Muscle of arm (tissue), 12 donors: ENCODE data around the gene KCP. TPM values are rescaled to one million over a fixed set of nuclear protein-coding genes. Genes with fewer than 3 reads are reported as not detected.
A peak's percentile ranks its signal among the peaks of the same experiment; 100 is the strongest.

Source experiments
- DNase-seq: peaks from one replicate; pipeline ENCODE4 v3.0.0-alpha.2; 2013
- polyA plus RNA-seq, 12 donors: library from polyadenylated mRNA; unstranded; fragments of 120-200 nt; gene quantifications; one replicate each; pipeline ENCODE4 v1.2.1, GENCODE V29; 2013; ENCODE audit not compliant: insufficient read length in 12 of 12

The KCP gene
- polyA plus RNA-seq, 12 donors, result 0.49 to 7.4 (median 1.4) TPM; not detected in 1

- no peak for DNase-seq
Observed at GRCh38 chr7:128841171-128841690, 69.3 kb downstream of the KCP start.

- no peak for DNase-seq
Observed at GRCh38 chr7:128840326-128841170, 70.0 kb downstream of the KCP start.

- DNase-seq, result no peak
Observed at GRCh38 chr7:128839751-128840177, 70.7 kb downstream of the KCP start.

GRCh38 chr7:128838981-128839731, 71.4 kb downstream of the KCP start:
- no peak for DNase-seq

GRCh38 chr7:128838109-128838779, 72.3 kb downstream of the KCP start:
- DNase-seq, result no peak

GRCh38 chr7:128837521-128837921, 73.0 kb downstream of the KCP start:
- no peak for DNase-seq

GRCh38 chr7:128836729-128837348, 73.7 kb downstream of the KCP start:
- no peak for DNase-seq

- DNase-seq, result peak; percentile 45
Observed at GRCh38 chr7:128835790-128836641, 74.5 kb downstream of the KCP start.

- DNase-seq, result no peak
Observed at GRCh38 chr7:128835231-128835751, 75.2 kb downstream of the KCP start.

- DNase-seq, result no peak
Observed at GRCh38 chr7:128833946-128834325, 76.6 kb downstream of the KCP start.

- DNase-seq, result peak; percentile 96
Observed at GRCh38 chr7:128833148-128833945, 77.2 kb downstream of the KCP start.

GRCh38 chr7:128832880-128833147, 77.7 kb downstream of the KCP start:
- no peak for DNase-seq

- peak; percentile 88 for DNase-seq
Observed at GRCh38 chr7:128831994-128832879, 78.3 kb downstream of the KCP start.

GRCh38 chr7:128831178-128831993, 79.1 kb downstream of the KCP start:
- peak; percentile 84 for DNase-seq

- peak; percentile 76 for DNase-seq
Observed at GRCh38 chr7:128830231-128831177, 80.0 kb downstream of the KCP start, which contains the start of gene FLNC. Gene FLNC (plus strand): TSS chr7:128830406. CDS start chr7:128830638, 232 bp downstream.

- DNase-seq, result peak; percentile 36
Observed at GRCh38 chr7:128829391-128830166, 80.9 kb downstream of the KCP start.
